BLaER1 treated with 17β-estradiol and CSF1 and Interleukin-3, amounts not matched to agents 10 nM and 100 nM (cell line): ENCODE measurements around the gene OR8B4.

Source experiments
- H3K27ac ChIP-seq, 11 experiments: shearing (Covaris generic); formaldehyde crosslinking; 2 replicates each; pipeline ENCODE4 v1.8.1; 2022
- H3K27me3 ChIP-seq, 11 experiments: shearing (Covaris generic); formaldehyde crosslinking; 2 replicates each; pipeline ENCODE4 v1.8.1; 2022
- H3K36me3 ChIP-seq, 11 experiments: shearing (Covaris generic); formaldehyde crosslinking; 2 replicates each; pipeline ENCODE4 v1.8.1; 2022
- H3K4me1 ChIP-seq, 10 experiments: shearing (Covaris generic); formaldehyde crosslinking; 2 replicates each; pipeline ENCODE4 v1.8.1; 2022
- H3K4me2 ChIP-seq, 11 experiments: shearing (Covaris generic); formaldehyde crosslinking; 2 replicates each; pipeline ENCODE4 v1.8.1; 2022
- H3K4me3 ChIP-seq, 10 experiments: shearing (Covaris generic); formaldehyde crosslinking; 2 replicates each; pipeline ENCODE4 v1.8.1; 2022
- H3K9ac ChIP-seq, 11 experiments: shearing (Covaris generic); formaldehyde crosslinking; 2 replicates each; pipeline ENCODE4 v1.8.1; 2022
- H3K9me3 ChIP-seq, 11 experiments: shearing (Covaris generic); formaldehyde crosslinking; replicated peaks in 1 of 11; 2 replicates each; pipeline ENCODE4 v1.8.1; 2022
- H4K20me1 ChIP-seq, 11 experiments: shearing (Covaris generic); formaldehyde crosslinking; 2 replicates each; pipeline ENCODE4 v1.8.1; 2022
- Cebpa-rat ChIP-seq, 11 experiments: shearing (Covaris generic); IDR thresholded peaks; 2 replicates each; pipeline ENCODE4 v1.8.1; 2022

Gene OR8B4

DNA sequence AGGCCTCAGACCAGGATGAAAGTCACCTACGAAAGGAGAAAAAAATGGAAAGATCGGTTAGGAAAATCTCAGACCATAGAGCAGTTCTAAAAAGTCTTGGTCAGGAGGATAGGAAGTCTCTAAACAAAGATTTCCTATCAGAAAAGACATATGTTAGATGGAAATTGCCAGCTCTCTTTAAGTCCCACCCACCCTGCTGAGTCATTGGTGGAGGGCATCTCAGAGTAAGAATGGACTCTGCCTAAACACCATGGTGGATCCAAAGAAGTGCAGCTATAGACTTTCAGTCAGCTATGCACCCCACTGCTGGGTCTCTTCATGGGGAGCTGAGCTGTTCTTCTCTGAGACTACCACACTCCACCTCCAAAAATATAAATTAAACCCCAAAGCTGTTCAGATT is 44.1 kb downstream of the OR8B4 start:
- no peaks in the 10 kb centered on the region; a peak in 1 of 22 replicates for H3K9me3 ChIP-seq
- no peaks in the 10 kb centered on the region for H3K27me3 ChIP-seq
- no peak for TF ChIP-seq Cebpa-rat (IDR thresholded peaks at IDR 0.05)
- no peak overlapping the region for H3K9ac ChIP-seq
- H3K36me3 ChIP-seq: no peaks in the 10 kb centered on the region
- H3K27ac ChIP-seq: no peak overlapping the region
- no peaks in the 10 kb centered on the region; a peak in 1 of 22 replicates for H4K20me1 ChIP-seq
- H3K4me3 ChIP-seq: no peak overlapping the region
- H3K4me2 ChIP-seq: no peak overlapping the region
- peaks cover 0 to 11% (median 0%) of the 10 kb centered on the region in 10 experiments; a peak in 4 of 20 replicates for H3K4me1 ChIP-seq

- Histone ChIP-seq H3K4me3 (no peak overlapping the region), H3K36me3 (no peaks in the 10 kb centered on the region), H3K4me2 (no peak overlapping the region), H3K27me3 (no peaks in the 10 kb centered on the region), H3K9ac (no peak overlapping the region), H4K20me1 (no peaks in the 10 kb centered on the region; a peak in 1 of 22 replicates), H3K9me3 (peaks cover 0 to 11% (median 7%) of the 10 kb centered on the region in 11 experiments; a peak in 17 of 22 replicates), H3K27ac (no peak overlapping the region), H3K4me1 (peaks cover 0 to 11% (median 0%) of the 10 kb centered on the region in 10 experiments; a peak in 4 of 20 replicates)
- TF ChIP-seq Cebpa-rat (IDR thresholded peaks at IDR 0.05): no peak
These were observed 48.4 kb downstream of the OR8B4 start for GRCh38 chr11:124376280-124376679.
